AG09309 (cell line): ENCODE results near the gene CMTM3.

Source experiments
- DNase-seq: peaks from one replicate; pipeline ENCODE4 v3.0.0-alpha.2; 2010; ENCODE audit warnings: low read depth
- H3K4me3 ChIP-seq: 2 replicates; pipeline ENCODE4 v1.5.1; 2011; ENCODE audit warnings: mild to moderate bottlenecking, low read depth, low read length, moderate library complexity; ENCODE audit not compliant: control insufficient read depth
- CTCF ChIP-seq: IDR thresholded peaks from 2 replicates; pipeline ENCODE4 v1.5.1; 2011; ENCODE audit warnings: mild to moderate bottlenecking, low read depth, low read length, inconsistent platforms; ENCODE audit not compliant: insufficient read depth, control insufficient read depth; ENCODE audit errors: missing control alignments

CMTM3 gene

DNA sequence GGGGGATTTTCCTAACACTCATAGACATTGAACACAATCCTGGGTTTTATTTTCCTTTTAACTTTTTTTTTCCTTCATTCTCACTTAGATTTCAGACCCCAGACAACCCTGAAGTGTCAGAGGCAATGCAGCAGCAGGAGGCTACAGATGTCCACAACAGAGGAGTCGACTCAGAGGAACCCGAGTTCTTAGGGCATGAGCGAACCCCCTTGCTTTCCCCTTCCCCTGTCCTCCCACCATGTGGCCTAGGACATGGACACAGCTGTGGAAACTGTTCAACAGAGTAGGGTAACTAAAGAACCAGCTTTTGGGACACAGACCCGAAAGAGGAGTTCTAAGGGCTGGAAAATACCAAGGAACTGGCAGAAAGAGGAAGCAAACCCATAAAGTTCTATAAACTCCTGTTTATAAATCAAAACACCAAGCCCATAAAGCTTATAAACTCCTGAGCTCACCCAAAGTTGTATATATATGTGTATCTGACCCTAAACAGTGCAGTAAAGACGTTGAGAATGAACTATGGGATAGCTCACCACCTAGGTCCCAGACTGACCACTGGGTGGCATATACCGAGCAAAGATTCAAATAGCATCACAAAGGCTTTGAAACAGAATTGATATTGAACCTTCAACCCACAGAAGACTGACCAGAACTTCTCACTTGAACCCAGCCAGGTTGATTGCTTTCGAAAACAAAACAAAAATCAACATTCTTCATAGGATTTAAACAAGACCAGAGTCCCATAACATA lies 58.1 kb downstream of the CMTM3 start:
- DNase-seq, result no peak

More for the DNA sequence above, 58.1 kb downstream of the CMTM3 start:
- no peak overlapping the region for H3K4me3 ChIP-seq
- peak; percentile 69 for TF ChIP-seq CTCF
